ENCODE data around the gene B9D1. TPM values are rescaled to one million over a fixed set of nuclear protein-coding genes. Genes with fewer than 3 reads are reported as not detected.

Gene B9D1
- total RNA-seq, 1 experiment from 2014 or later, result 33.8 TPM

- no peak for DNase-seq (ENCODE audit: low read depth)
These were observed 26.6 kb upstream of the B9D1 start for GRCh38 chr17:19388791-19389785.

- DNase-seq (ENCODE audit: low read depth), result no peak
These were observed 25.5 kb upstream of the B9D1 start for GRCh38 chr17:19387921-19388521.

GRCh38 chr17:19386974-19387920 is 24.7 kb upstream of the B9D1 start, which contains the start of gene MFAP4:
MFAP4 (minus strand) TSS chr17:19387190; CDS start chr17:19387155, 35 bp downstream.
- no peak for DNase-seq (ENCODE audit: low read depth)

GRCh38 chr17:19386051-19386929 is 23.8 kb upstream of the B9D1 start:
- peak; percentile 61 for DNase-seq (ENCODE audit: low read depth)

- no peak for DNase-seq (ENCODE audit: low read depth)
These were observed 23.0 kb upstream of the B9D1 start for GRCh38 chr17:19385521-19385983.

GRCh38 chr17:19384723-19385391 is 22.3 kb upstream of the B9D1 start:
- no peak for DNase-seq (ENCODE audit: low read depth)

GRCh38 chr17:19383681-19384470 is 21.4 kb upstream of the B9D1 start:
- DNase-seq (ENCODE audit: low read depth), result no peak

GRCh38 chr17:19382531-19383444 is 20.3 kb upstream of the B9D1 start:
- DNase-seq (ENCODE audit: low read depth), result no peak

GRCh38 chr17:19381741-19382444 is 19.4 kb upstream of the B9D1 start:
- DNase-seq (ENCODE audit: low read depth), result no peak

GRCh38 chr17:19381361-19381740 is 18.8 kb upstream of the B9D1 start:
- no peak for DNase-seq (ENCODE audit: low read depth)

GRCh38 chr17:19380481-19381301 is 18.2 kb upstream of the B9D1 start:
- DNase-seq (ENCODE audit: low read depth), result no peak

GRCh38 chr17:19379361-19380065 is 17.0 kb upstream of the B9D1 start:
- no peak for DNase-seq (ENCODE audit: low read depth)

GRCh38 chr17:19378416-19379360 is 16.2 kb upstream of the B9D1 start, which contains the start of gene MAPK7:
MAPK7 (plus strand) TSS chr17:19378498; CDS start chr17:19378901, 403 bp downstream.
- no peak for DNase-seq (ENCODE audit: low read depth)
